HepG2 (cell line): Measurements from ENCODE around the gene MARVELD3. TPM values are rescaled to one million over a fixed set of nuclear protein-coding genes. Genes with fewer than 3 reads are reported as not detected.

Experiments used
- CBX2 ChIP-seq, 2 experiments: fragments of 200-600 bp in 1 of 2; sonication (generic); formaldehyde crosslinking in 1 of 2; IDR thresholded peaks; 2 replicates each; pipeline versions ENCODE4 v1.7.0 to v1.8.1; 2018 to 2022; ENCODE audit warnings: low read depth in 2 of 2, low read length in 1 of 2, mild to moderate bottlenecking in 1 of 2, missing genetic modification reagents in 1 of 2
- CREM ChIP-seq, 2 experiments: sonication (generic) in 1 of 2; formaldehyde crosslinking in 1 of 2; IDR thresholded peaks; 2 replicates each; pipeline versions ENCODE4 v1.4.0 to v1.6.1; 2016 to 2020; ENCODE audit warnings: antibody characterized with exemption in 1 of 2, mild to moderate bottlenecking in 1 of 2, missing genetic modification reagents in 1 of 2
- DPF2 ChIP-seq: sonication (generic); formaldehyde crosslinking; IDR thresholded peaks from 2 replicates; pipeline ENCODE4 v1.4.0; 2020; ENCODE audit warnings: mild to moderate bottlenecking, low read depth, missing genetic modification reagents, borderline replicate concordance
- DZIP1 ChIP-seq: sonication (generic); formaldehyde crosslinking; IDR thresholded peaks from 2 replicates; pipeline ENCODE4 v1.5.0; 2020; ENCODE audit warnings: mild to moderate bottlenecking, missing genetic modification reagents
- EEA1 ChIP-seq: sonication (generic); formaldehyde crosslinking; IDR thresholded peaks from 2 replicates; pipeline ENCODE4 v1.5.1; 2020; ENCODE audit warnings: mild to moderate bottlenecking, missing genetic modification reagents, borderline replicate concordance
- HCFC1 ChIP-seq: fragments of 150-350 bp; IDR thresholded peaks from 2 replicates; pipeline ENCODE4 v1.6.1; 2014; ENCODE audit warnings: low read depth, low read length
- HOXA5 ChIP-seq: sonication (generic); formaldehyde crosslinking; IDR thresholded peaks from 2 replicates; pipeline ENCODE4 v1.4.0; 2020; ENCODE audit warnings: missing genetic modification reagents
- KLF16 ChIP-seq, 2 experiments: sonication (generic) in 1 of 2; formaldehyde crosslinking in 1 of 2; IDR thresholded peaks; 2 replicates each; pipeline versions ENCODE4 v1.6.1 to v1.8.0; 2016 to 2023; ENCODE audit warnings: missing genetic modification reagents in 2 of 2, missing compliant biosample characterization in 1 of 2
- MAF1 ChIP-seq: sonication (generic); formaldehyde crosslinking; IDR thresholded peaks from 2 replicates; pipeline ENCODE4 v1.5.0; 2020; ENCODE audit warnings: missing genetic modification reagents, borderline replicate concordance
- NCOA2 ChIP-seq: sonication (generic); formaldehyde crosslinking; IDR thresholded peaks from 2 replicates; pipeline ENCODE4 v1.8.0; 2022; ENCODE audit warnings: inconsistent platforms
- NFYB ChIP-seq: sonication (generic); formaldehyde crosslinking; IDR thresholded peaks from 2 replicates; pipeline ENCODE4 v1.4.0; 2020; ENCODE audit warnings: missing genetic modification reagents
- POLR2AphosphoS5 ChIP-seq: IDR thresholded peaks from 2 replicates; pipeline ENCODE4 v1.6.1; 2012; ENCODE audit warnings: low read depth, low read length
- SALL1 ChIP-seq: sonication (generic); formaldehyde crosslinking; IDR thresholded peaks from 2 replicates; pipeline ENCODE4 v1.8.0; 2022; ENCODE audit warnings: mild to moderate bottlenecking, missing genetic modification reagents
- TCF7L2 ChIP-seq: IDR thresholded peaks from 2 replicates; pipeline ENCODE4 v1.6.1; 2011; ENCODE audit warnings: mild to moderate bottlenecking, low read depth, low read length, moderate library complexity
- TGIF2 ChIP-seq: IDR thresholded peaks from 2 replicates; pipeline ENCODE4 v1.6.1; 2016; ENCODE audit warnings: control low read depth, missing compliant biosample characterization
- TP53 ChIP-seq: sonication (generic); formaldehyde crosslinking; conservative IDR thresholded peaks from 2 replicates; pipeline ENCODE4 v1.4.0; 2020; ENCODE audit warnings: missing genetic modification reagents
- USF2 ChIP-seq, 2 experiments: sonication (generic) in 1 of 2; formaldehyde crosslinking in 1 of 2; IDR thresholded peaks; 2 replicates each; pipeline versions ENCODE4 v1.5.1 to v1.6.1; 2011 to 2020; ENCODE audit warnings: borderline replicate concordance in 1 of 2, low read depth in 1 of 2, low read length in 1 of 2, mild to moderate bottlenecking in 1 of 2, missing genetic modification reagents in 1 of 2, moderate library complexity in 1 of 2
- ZBTB34 ChIP-seq: sonication (generic); formaldehyde crosslinking; IDR thresholded peaks from 2 replicates; pipeline ENCODE4 v1.8.0; 2022; ENCODE audit warnings: mild to moderate bottlenecking, missing genetic modification reagents
- ZNF468 ChIP-seq: sonication (generic); formaldehyde crosslinking; IDR thresholded peaks from 2 replicates; pipeline ENCODE4 v1.8.0; 2022; ENCODE audit warnings: mild to moderate bottlenecking, moderate library complexity, missing genetic modification reagents
- ZNF552 ChIP-seq: sonication (generic); formaldehyde crosslinking; IDR thresholded peaks from 2 replicates; pipeline ENCODE4 v1.9.0; 2022; ENCODE audit warnings: missing genetic modification reagents, mild to moderate bottlenecking, borderline replicate concordance
- ZNF616 ChIP-seq: sonication (generic); formaldehyde crosslinking; IDR thresholded peaks from 2 replicates; pipeline ENCODE4 v1.5.0; 2020; ENCODE audit warnings: low read depth, mild to moderate bottlenecking, missing genetic modification reagents
- ZSCAN12 ChIP-seq: sonication (generic); formaldehyde crosslinking; IDR thresholded peaks from 2 replicates; pipeline ENCODE4 v1.9.0; 2021; ENCODE audit warnings: mild to moderate bottlenecking, missing genetic modification reagents
- ZSCAN30 ChIP-seq: sonication (generic); formaldehyde crosslinking; IDR thresholded peaks from 2 replicates; pipeline ENCODE4 v1.5.0; 2020; ENCODE audit warnings: mild to moderate bottlenecking, missing genetic modification reagents
- polyA plus RNA-seq, 8 experiments: library from polyadenylated mRNA; depleted of rRNA in 3 of 8; stranded (reverse) in 7 of 8; unstranded in 1 of 8; fragments of >200 nt; fragmentation: Illumina TruSeq in 4 of 8; extraction: Trizol in 4 of 8; gene quantifications; 2 replicates each; pipeline versions ENCODE4 v1.2.1 to v1.2.3, GENCODE V29; 2011 to 2016; ENCODE audit warnings: low read depth in 4 of 8, missing spikeins in 1 of 8, mixed read lengths in 1 of 8; ENCODE audit not compliant: insufficient read depth in 1 of 8
- total RNA-seq, 5 experiments: library from RNA; depleted of rRNA; stranded (reverse); fragments of >200 nt; fragmentation: Illumina TruSeq; extraction: Trizol; gene quantifications; 2 replicates each; pipeline ENCODE4 v1.2.3, GENCODE V29; 2016; ENCODE audit warnings: low read depth in 1 of 5

MARVELD3 gene
- total and polyA plus RNA-seq, 2 of the 13 experiments (the other 11 are each of a cell fraction or from before 2014, with no cell fraction given) = 4.8 to 5.6 TPM

- TF ChIP-seq TCF7L2 (no peak), MAF1 (CRISPR knock-in tag) (no peak), SALL1 (CRISPR knock-in tag) (peak; percentile 96), CREM (IDR thresholded peaks at IDR 0.05) (peak; percentile 76), CREM (CRISPR knock-in tag; IDR thresholded peaks at IDR 0.05) (no peak), DZIP1 (CRISPR knock-in tag) (no peak), ZSCAN12 (CRISPR knock-in tag) (no peak), TGIF2 (CRISPR knock-in tag) (0 out of 2 replicates have a peak, but pooled peaks have one; percentile 47), ZBTB34 (no peak), HOXA5 (CRISPR knock-in tag) (no peak), KLF16 (CRISPR knock-in tag; IDR thresholded peaks at IDR 0.05) (no peak), ZNF468 (CRISPR knock-in tag) (no peak), ZSCAN30 (no peak), ZNF616 (no peak), NFYB (no peak), USF2 (IDR thresholded peaks at IDR 0.05; ENCODE audit: low read depth, low read length) (no peak), USF2 (CRISPR knock-in tag; IDR thresholded peaks at IDR 0.05; ENCODE audit: borderline replicate concordance) (no peak), TP53 (CRISPR knock-in tag) (no peak), POLR2AphosphoS5 (peak; percentile 34; the same call in 1 of the 2 replicates), NCOA2 (no peak), CBX2 (IDR thresholded peaks at IDR 0.05; ENCODE audit: low read depth, low read length) (no peak), CBX2 (CRISPR knock-in tag; IDR thresholded peaks at IDR 0.05; ENCODE audit: low read depth) (no peak), ZNF552 (no peak; the same call in 1 of the 2 replicates), EEA1 (CRISPR knock-in tag) (no peak), DPF2 (peak; percentile 53; the same call in 1 of the 2 replicates), HCFC1 (peak; percentile 25; the same call in 1 of the 2 replicates)
Observed at GRCh38 chr16:71670537-71670936, 44.6 kb downstream of the MARVELD3 start (continued).
